HL-60 (cell line): ENCODE results near the gene PABPN1L.

ENCODE experiments used
- DNase-seq, 2 experiments: peaks; one replicate each; pipeline ENCODE4 v3.0.0-alpha.2; 2010 to 2020; ENCODE audit warnings: low read depth in 1 of 2, low spot score in 1 of 2
- H3K27ac ChIP-seq: fragments of 250-450 bp; sonication (Bioruptor Pico); replicated peaks from 2 replicates; pipeline ENCODE4 v1.5.1; 2020; ENCODE audit warnings: mild to moderate bottlenecking, moderate library complexity
- H3K27me3 ChIP-seq: fragments of 250-450 bp; sonication (Bioruptor Pico); 2 replicates; pipeline ENCODE4 v1.5.1; 2021; ENCODE audit warnings: mild to moderate bottlenecking, moderate library complexity; ENCODE audit not compliant: insufficient read depth, poor library complexity, severe bottlenecking
- H3K4me3 ChIP-seq: replicated peaks from 2 replicates; pipeline ENCODE4 v1.5.1; 2011; ENCODE audit warnings: mild to moderate bottlenecking, control low read depth, low read length; ENCODE audit not compliant: insufficient read depth
- CTCF ChIP-seq: IDR thresholded peaks from one replicate; pipeline ENCODE4 v1.5.1; 2011; ENCODE audit warnings: low read length, control low read depth, inconsistent platforms; ENCODE audit not compliant: insufficient read depth
- GABPA ChIP-seq: IDR thresholded peaks from 2 replicates; pipeline ENCODE4 v1.6.1; 2012; ENCODE audit warnings: low read depth
- POLR2AphosphoS5 ChIP-seq: IDR thresholded peaks from 2 replicates; pipeline ENCODE4 v1.6.1; 2012; ENCODE audit warnings: low read depth
- REST ChIP-seq: IDR thresholded peaks from 2 replicates; pipeline ENCODE4 v1.6.1; 2012; ENCODE audit warnings: low read depth; ENCODE audit not compliant: insufficient replicate concordance
- SPI1 ChIP-seq: IDR thresholded peaks from 2 replicates; pipeline ENCODE4 v1.6.1; 2012; ENCODE audit warnings: low read depth, mild to moderate bottlenecking, borderline replicate concordance
- long read RNA-seq: library from polyadenylated mRNA; unstranded; transcript quantifications from one replicate; pipeline ENCODE4 v2.0.0, GENCODE V29; 2020

PABPN1L gene
- long read RNA-seq: 0 reads

GRCh38 chr16:88866151-88866920 lies at the start of gene PABPN1L:
PABPN1L (minus strand) TSS chr16:88866660; CDS start chr16:88866606, 54 bp downstream.
- Histone ChIP-seq H3K4me3 (no peak within 1 kb of the TSS), H3K27ac (no peak within 1 kb of the TSS), H3K27me3 (no peaks in the 10 kb centered on the region)
- DNase-seq: no peak
- TF ChIP-seq SPI1 (no peak), POLR2AphosphoS5 (no peak), CTCF (no peak), REST (no peak), GABPA (no peak)

- DNase-seq: no peak
- H3K27me3 ChIP-seq: no peaks in the 10 kb centered on the region
- no peak for TF ChIP-seq POLR2AphosphoS5
- no peak for TF ChIP-seq GABPA
- no peak for TF ChIP-seq CTCF
- no peak overlapping the region for H3K4me3 ChIP-seq
- no peak overlapping the region for H3K27ac ChIP-seq
Measured at GRCh38 chr16:88915639-88916327, 49.3 kb upstream of the PABPN1L start.

- no peak overlapping the region for H3K27ac ChIP-seq
- TF ChIP-seq GABPA (no peak), CTCF (no peak), SPI1 (no peak), REST (no peak), POLR2AphosphoS5 (no peak)
- H3K27me3 ChIP-seq: no peaks in the 10 kb centered on the region
- no peak for DNase-seq
- no peak overlapping the region for H3K4me3 ChIP-seq
Measured at GRCh38 chr16:88914750-88915368, 48.4 kb upstream of the PABPN1L start.
